Measurements from ENCODE around the gene DNAAF1. TPM values are rescaled to one million over a fixed set of nuclear protein-coding genes. Genes with fewer than 3 reads are reported as not detected.

DNAAF1 gene
- total and polyA plus RNA-seq, 2 of the 8 experiments (the other 6 are each of a cell fraction or from before 2014, with no cell fraction given): 0.09 to 0.15 TPM

GRCh38 chr16:84144859-84145639, at the start of gene DNAAF1, which contains the start of gene HSDL1 (continued):
- no peak for TF ChIP-seq GABPA (IDR thresholded peaks at IDR 0.05; ENCODE audit: borderline replicate concordance, insufficient read depth, low read length)
- TF ChIP-seq TAF7 (optimal IDR thresholded peaks at IDR 0.05; ENCODE audit: borderline replicate concordance, low read depth, low read length): no peak

All from H1 (cell line).